ENCODE results near the gene DIABLO. TPM values are rescaled to one million over a fixed set of nuclear protein-coding genes. Genes with fewer than 3 reads are reported as not detected.

The DIABLO gene
- total RNA-seq, 4 donors from 2014 or later: 30.8 to 43.6 (median 39.3) TPM

Small RNA genes lying within 50 kb of the gene (small RNA-seq; reads per million reads assigned to genes)
- gene DIABLO: 0 to 0.19 (median 0.17) reads per million in 3 donors

Other genes with a start within 250 kb of the DIABLO start
- 10 to 100 TPM in 1 of 4 donors, 1 to 10 TPM in 3; 2.9 to 10.1 (median 6.3) TPM for gene BCL7A, start 204.2 kb downstream of the DIABLO start, total RNA-seq
- 10 to 100 TPM; 33.8 to 82.2 (median 50.9) TPM for gene MLXIP, start 147.3 kb downstream of the DIABLO start, total RNA-seq
- not detected for gene IL31, start 51.8 kb downstream of the DIABLO start, total RNA-seq
- 1 to 10 TPM in 2 of 4 donors, under 1 TPM in 1, not detected in 1; 0.99 to 2.5 (median 1.3) TPM for gene LRRC43, start 42.9 kb downstream of the DIABLO start, total RNA-seq
- not detected for gene B3GNT4, start 22.3 kb downstream of the DIABLO start, total RNA-seq
- gene VPS33A, start 40.4 kb upstream of the DIABLO start, total RNA-seq: 10 to 100 TPM; 12.5 to 15.7 (median 14.7) TPM
- gene CLIP1, start 196.6 kb upstream of the DIABLO start, total RNA-seq: 100 to 1,000 TPM; 234 to 263 (median 250) TPM